Globus pallidus (tissue), 1 donor: ENCODE results near the gene BPIFB3.

Experiments used
- DNase-seq: peaks from one replicate; pipeline ENCODE4 v3.0.0-alpha.2; 2015; ENCODE audit warnings: low spot score

BPIFB3 gene

GRCh38 chr20:33053291-33054106 lies at the start of gene BPIFB3:
BPIFB3 (plus strand) TSS chr20:33053903; CDS start chr20:33055436, 1,533 bp downstream.
- DNase-seq, result no peak

- no peak for DNase-seq
Measured at GRCh38 chr20:33004141-33004751, 49.5 kb upstream of the BPIFB3 start, which contains the start of gene SUN5. SUN5 (minus strand) TSS chr20:33004433; CDS start chr20:33004340, 93 bp downstream.

GRCh38 chr20:33005132-33005566 lies 48.6 kb upstream of the BPIFB3 start:
- DNase-seq, result no peak

- DNase-seq, result no peak
Measured at GRCh38 chr20:33005908-33006775, 47.6 kb upstream of the BPIFB3 start.

- DNase-seq, result no peak
Measured at GRCh38 chr20:33006776-33007375, 46.8 kb upstream of the BPIFB3 start.

- DNase-seq, result no peak
Measured at GRCh38 chr20:33007376-33008335, 46.0 kb upstream of the BPIFB3 start, which contains the start of gene BPIFB2. BPIFB2 (plus strand) TSS chr20:33007704; CDS start chr20:33008575, 871 bp downstream.

GRCh38 chr20:33008336-33009213 lies 45.1 kb upstream of the BPIFB3 start:
- no peak for DNase-seq

- DNase-seq, result no peak
Measured at GRCh38 chr20:33009214-33010132, 44.2 kb upstream of the BPIFB3 start.

- DNase-seq, result no peak
Measured at GRCh38 chr20:33010133-33010504, 43.6 kb upstream of the BPIFB3 start.

- DNase-seq, result no peak
Measured at GRCh38 chr20:33010674-33011449, 42.8 kb upstream of the BPIFB3 start.

- no peak for DNase-seq
Measured at GRCh38 chr20:33012327-33013189, 41.1 kb upstream of the BPIFB3 start.

GRCh38 chr20:33013701-33014326 lies 39.9 kb upstream of the BPIFB3 start:
- no peak for DNase-seq

- no peak for DNase-seq
Measured at GRCh38 chr20:33014336-33015113, 39.2 kb upstream of the BPIFB3 start.

- no peak for DNase-seq
Measured at GRCh38 chr20:33015114-33015484, 38.6 kb upstream of the BPIFB3 start.
